Progenitor cell of endocrine pancreas (in vitro differentiated cells): ENCODE data around the gene ARTN. TPM values are rescaled to one million over a fixed set of nuclear protein-coding genes. Genes with fewer than 3 reads are reported as not detected.

ENCODE experiments used
- DNase-seq: peaks from one replicate; pipeline ENCODE4 v3.0.0; 2021; ENCODE audit warnings: low spot score; ENCODE audit not compliant: unreplicated experiment
- H3K27ac Mint-ChIP-seq: 2 replicates; pipeline ENCODE4 v1.8.0; 2021; ENCODE audit warnings: mild to moderate bottlenecking, moderate library complexity, mixed read lengths
- H3K27me3 Mint-ChIP-seq: 2 replicates; pipeline ENCODE4 v1.8.0; 2021; ENCODE audit warnings: mixed read lengths
- H3K36me3 Mint-ChIP-seq: 2 replicates; pipeline ENCODE4 v1.8.0; 2022; ENCODE audit warnings: mixed read lengths; ENCODE audit not compliant: insufficient read depth
- H3K4me1 Mint-ChIP-seq: 2 replicates; pipeline ENCODE4 v1.8.0; 2021; ENCODE audit warnings: low read depth, mixed read lengths
- H3K4me3 Mint-ChIP-seq: 2 replicates; pipeline ENCODE4 v1.8.0; 2021; ENCODE audit warnings: low read depth, mild to moderate bottlenecking, moderate library complexity, mixed read lengths
- H3K9me3 Mint-ChIP-seq: 2 replicates; pipeline ENCODE4 v1.8.0; 2021; ENCODE audit warnings: low read depth, mixed read lengths
- total RNA-seq: library from RNA; stranded (reverse); gene quantifications from 2 replicates; pipeline ENCODE4 v1.2.1, GENCODE V29; 2021
- TF ChIP-seq, protein P1 (sequence below): fragments of 200-600 bp; sonication (generic); IDR thresholded peaks from one replicate; pipeline ENCODE4 v1.5.0; 2021; ENCODE audit warnings: antibody characterized with exemption, mild to moderate bottlenecking; ENCODE audit not compliant: unreplicated experiment

Gene ARTN
- total RNA-seq, 1 donor from 2014 or later: 2.0 TPM

DNA sequence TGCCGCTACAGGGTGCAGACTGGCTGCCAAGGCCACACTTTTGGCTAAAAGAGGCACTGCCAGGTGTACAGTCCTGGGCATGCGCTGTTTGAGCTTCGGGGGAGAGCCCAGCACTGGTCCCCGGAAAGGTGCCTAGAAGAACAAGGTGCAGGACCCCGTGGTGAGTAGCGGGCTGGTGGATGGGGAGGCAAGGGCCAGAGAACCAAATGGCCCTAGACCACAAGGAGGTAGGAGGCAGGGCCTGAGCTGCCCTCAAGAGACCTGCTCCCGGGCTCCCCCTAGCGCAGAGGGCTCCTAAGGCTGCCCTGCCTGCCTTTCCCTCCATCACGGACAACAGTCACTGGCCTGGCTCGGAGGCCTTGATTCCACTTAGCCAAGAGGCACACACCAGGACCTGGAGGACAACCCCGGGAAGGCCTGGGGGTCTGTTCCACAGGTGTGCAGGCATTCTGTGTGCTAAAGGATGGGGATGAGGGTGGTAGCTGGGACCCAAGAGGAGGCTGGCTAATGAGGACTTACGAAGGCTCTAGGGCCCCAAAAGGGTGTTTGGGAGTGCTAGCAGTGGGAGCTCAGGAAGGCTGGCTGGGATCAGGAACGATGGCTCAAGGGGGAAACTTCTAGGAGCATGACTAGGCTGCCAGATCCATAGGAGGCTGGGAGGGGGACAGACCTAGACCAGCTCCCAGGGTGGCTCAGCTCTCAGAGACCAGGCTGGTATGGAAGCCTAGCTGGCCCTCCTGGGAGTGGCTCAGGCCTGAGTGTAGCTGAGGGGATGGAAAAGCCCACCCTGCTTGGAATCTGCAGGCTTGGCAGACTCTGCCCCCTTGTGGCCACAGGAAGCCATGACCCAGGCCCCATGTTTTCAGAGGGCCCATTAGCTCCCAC is 742 bp downstream of the ARTN start:
- Mint-ChIP-seq H3K27ac (no peak overlapping the region), H3K4me1 (peaks cover 6% of the 10 kb centered on the region), H3K27me3 (peaks cover 33% of the 10 kb centered on the region), H3K4me3 (peak overlapping the region; percentile 62), H3K36me3 (no peaks in the 10 kb centered on the region), H3K9me3 (no peaks in the 10 kb centered on the region)
- TF ChIP-seq, protein P1, sequence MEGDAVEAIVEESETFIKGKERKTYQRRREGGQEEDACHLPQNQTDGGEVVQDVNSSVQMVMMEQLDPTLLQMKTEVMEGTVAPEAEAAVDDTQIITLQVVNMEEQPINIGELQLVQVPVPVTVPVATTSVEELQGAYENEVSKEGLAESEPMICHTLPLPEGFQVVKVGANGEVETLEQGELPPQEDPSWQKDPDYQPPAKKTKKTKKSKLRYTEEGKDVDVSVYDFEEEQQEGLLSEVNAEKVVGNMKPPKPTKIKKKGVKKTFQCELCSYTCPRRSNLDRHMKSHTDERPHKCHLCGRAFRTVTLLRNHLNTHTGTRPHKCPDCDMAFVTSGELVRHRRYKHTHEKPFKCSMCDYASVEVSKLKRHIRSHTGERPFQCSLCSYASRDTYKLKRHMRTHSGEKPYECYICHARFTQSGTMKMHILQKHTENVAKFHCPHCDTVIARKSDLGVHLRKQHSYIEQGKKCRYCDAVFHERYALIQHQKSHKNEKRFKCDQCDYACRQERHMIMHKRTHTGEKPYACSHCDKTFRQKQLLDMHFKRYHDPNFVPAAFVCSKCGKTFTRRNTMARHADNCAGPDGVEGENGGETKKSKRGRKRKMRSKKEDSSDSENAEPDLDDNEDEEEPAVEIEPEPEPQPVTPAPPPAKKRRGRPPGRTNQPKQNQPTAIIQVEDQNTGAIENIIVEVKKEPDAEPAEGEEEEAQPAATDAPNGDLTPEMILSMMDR: peak; percentile 82
- DNase-seq: peak; percentile 67

DNA sequence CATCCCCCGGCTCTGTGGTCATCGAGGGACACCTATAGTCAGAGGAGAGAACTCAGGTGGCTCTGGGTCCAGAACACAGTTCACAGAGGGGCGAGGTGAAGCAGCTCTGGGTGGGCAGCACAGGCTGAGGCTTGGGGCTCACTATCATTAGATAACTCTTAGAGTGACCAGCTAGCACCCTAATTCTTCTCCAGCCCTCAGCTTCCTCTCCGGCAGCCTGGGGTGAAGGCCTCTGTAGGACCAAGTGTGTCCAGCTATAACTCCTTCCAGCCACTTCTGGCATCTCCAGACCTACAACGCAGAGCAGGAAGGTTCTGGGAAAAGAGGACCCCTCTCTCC is 1.4 kb downstream of the ARTN start:
- DNase-seq: no peak
- no peak overlapping the region for H3K27ac Mint-ChIP-seq
- H3K36me3 Mint-ChIP-seq: no peaks in the 10 kb centered on the region
- peaks cover 39% of the 10 kb centered on the region for H3K27me3 Mint-ChIP-seq
- H3K4me3 Mint-ChIP-seq: peak overlapping the region; percentile 29
- peaks cover 6% of the 10 kb centered on the region for H3K4me1 Mint-ChIP-seq
- no peaks in the 10 kb centered on the region for H3K9me3 Mint-ChIP-seq
- TF ChIP-seq, protein P1: no peak

DNA sequence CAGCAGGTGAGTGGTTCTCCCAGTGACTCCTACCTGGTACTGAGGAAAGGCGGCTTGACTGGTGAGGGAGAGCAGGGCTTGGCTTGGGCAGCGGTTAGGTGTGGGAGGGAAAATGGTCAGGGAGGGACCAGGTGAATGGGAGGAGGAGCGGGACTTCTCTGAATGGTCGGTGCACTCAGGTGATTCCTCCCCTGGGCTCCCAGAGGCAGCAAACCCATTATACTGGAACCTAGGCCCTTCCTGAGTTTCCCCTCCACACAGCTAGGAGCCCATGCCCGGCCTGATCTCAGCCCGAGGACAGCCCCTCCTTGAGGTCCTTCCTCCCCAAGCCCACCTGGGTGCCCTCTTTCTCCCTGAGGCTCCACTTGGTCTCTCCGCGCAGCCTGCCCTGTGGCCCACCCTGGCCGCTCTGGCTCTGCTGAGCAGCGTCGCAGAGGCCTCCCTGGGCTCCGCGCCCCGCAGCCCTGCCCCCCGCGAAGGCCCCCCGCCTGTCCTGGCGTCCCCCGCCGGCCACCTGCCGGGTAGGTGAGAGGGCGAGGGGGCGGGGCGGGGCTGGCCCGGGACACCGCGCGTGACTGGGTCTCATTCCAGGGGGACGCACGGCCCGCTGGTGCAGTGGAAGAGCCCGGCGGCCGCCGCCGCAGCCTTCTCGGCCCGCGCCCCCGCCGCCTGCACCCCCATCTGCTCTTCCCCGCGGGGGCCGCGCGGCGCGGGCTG is 2.3 kb downstream of the ARTN start:
- Mint-ChIP-seq H3K36me3 (no peaks in the 10 kb centered on the region), H3K4me3 (peak overlapping the region; percentile 55), H3K27me3 (peaks cover 42% of the 10 kb centered on the region), H3K27ac (peak overlapping the region; percentile 57), H3K4me1 (peaks cover 6% of the 10 kb centered on the region), H3K9me3 (no peaks in the 10 kb centered on the region)
- TF ChIP-seq, protein P1: peak; percentile 7
- peak; percentile 45 for DNase-seq

DNA sequence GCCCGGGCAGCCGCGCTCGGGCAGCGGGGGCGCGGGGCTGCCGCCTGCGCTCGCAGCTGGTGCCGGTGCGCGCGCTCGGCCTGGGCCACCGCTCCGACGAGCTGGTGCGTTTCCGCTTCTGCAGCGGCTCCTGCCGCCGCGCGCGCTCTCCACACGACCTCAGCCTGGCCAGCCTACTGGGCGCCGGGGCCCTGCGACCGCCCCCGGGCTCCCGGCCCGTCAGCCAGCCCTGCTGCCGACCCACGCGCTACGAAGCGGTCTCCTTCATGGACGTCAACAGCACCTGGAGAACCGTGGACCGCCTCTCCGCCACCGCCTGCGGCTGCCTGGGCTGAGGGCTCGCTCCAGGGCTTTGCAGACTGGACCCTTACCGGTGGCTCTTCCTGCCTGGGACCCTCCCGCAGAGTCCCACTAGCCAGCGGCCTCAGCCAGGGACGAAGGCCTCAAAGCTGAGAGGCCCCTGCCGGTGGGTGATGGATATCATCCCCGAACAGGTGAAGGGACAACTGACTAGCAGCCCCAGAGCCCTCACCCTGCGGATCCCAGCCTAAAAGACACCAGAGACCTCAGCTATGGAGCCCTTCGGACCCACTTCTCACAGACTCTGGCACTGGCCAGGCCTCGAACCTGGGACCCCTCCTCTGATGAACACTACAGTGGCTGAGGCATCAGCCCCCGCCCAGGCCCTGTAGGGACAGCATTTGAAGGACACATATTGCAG is 3.0 kb downstream of the ARTN start:
- DNase-seq: peak; percentile 43
- TF ChIP-seq, protein P1: peak; percentile 47
- Mint-ChIP-seq H3K4me1 (peaks cover 6% of the 10 kb centered on the region), H3K36me3 (no peaks in the 10 kb centered on the region), H3K9me3 (no peaks in the 10 kb centered on the region), H3K4me3 (peak overlapping the region; percentile 77), H3K27me3 (peaks cover 37% of the 10 kb centered on the region), H3K27ac (peak overlapping the region; percentile 37)
